ENCODE results near the gene UGT1A5. TPM values are rescaled to one million over a fixed set of nuclear protein-coding genes. Genes with fewer than 3 reads are reported as not detected.
"Not testable (repeated sequence)": the region's sequence is repeated elsewhere in the genome, so short reads cannot be mapped to it uniquely, and the experiment has no call there.

The UGT1A5 gene
- total and polyA plus RNA-seq, 2 of the 13 experiments (the other 11 are each of a cell fraction or from before 2014, with no cell fraction given) = not detected

DNA sequence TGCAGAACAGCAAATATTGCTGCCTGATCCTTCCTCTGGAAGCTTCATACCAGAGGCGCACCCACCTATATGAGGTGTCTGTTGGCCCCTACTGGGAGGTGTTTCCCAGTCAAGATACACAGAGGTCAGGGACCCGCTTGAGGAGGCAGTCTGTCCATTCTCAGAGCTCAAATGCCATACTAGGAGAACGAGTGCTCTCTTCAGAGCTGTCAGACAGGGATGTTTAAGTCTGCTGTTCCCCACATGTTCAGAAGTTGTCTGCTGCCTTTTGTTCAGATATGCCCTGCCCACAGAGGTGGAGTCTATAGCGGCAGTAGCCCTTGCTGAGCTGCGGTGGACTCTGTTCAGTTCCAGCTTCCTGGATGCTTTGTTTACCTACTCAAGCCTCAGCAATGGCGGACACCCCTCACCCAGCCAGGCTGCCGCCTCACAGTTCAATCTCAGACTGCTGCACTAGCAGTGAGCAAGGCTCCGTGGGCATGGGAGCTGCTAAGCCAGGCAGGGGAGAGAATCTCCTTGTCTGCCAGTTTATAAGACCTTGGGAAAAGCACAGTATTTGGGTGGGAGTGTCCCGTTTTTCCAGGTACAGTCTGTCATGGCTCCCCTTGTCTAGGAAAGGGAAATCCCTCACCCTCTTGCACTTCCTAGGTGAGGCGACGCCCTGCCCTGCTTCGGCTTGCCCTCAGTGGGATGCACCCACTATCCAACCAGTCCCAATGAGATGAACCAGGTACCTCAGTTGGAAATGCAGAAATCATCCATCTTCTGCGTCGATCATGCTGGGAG lies 24.4 kb downstream of the UGT1A5 start (continued):
- TF ChIP-seq, protein P1, sequence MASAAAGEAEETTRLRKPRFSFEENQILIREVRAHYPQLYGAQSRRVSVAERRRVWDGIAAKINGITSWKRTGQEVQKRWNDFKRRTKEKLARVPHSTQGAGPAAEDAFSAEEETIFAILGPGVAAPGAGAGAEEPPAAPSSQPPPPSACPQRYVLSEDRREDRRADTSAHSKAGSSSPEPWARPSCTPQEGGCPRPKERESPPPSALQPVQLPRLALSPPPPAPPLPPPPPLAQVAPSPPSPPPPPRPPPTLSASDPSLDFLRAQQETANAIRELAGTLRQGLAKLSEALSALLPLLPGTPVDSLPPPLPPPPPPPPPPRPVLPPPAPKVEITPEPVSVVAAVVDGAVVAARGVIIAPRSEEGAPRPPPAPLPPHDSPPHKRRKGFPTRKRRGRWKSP (CRISPR knock-in tag; IDR thresholded peaks at IDR 0.05) = 0 out of 2 replicates have a peak, but pooled peaks have one; percentile 15
- TF ChIP-seq MIER2 (CRISPR knock-in tag; IDR thresholded peaks at IDR 0.05) = 0 out of 2 replicates have a peak, but pooled peaks have one; percentile 29
- TF ChIP-seq, protein P2, sequence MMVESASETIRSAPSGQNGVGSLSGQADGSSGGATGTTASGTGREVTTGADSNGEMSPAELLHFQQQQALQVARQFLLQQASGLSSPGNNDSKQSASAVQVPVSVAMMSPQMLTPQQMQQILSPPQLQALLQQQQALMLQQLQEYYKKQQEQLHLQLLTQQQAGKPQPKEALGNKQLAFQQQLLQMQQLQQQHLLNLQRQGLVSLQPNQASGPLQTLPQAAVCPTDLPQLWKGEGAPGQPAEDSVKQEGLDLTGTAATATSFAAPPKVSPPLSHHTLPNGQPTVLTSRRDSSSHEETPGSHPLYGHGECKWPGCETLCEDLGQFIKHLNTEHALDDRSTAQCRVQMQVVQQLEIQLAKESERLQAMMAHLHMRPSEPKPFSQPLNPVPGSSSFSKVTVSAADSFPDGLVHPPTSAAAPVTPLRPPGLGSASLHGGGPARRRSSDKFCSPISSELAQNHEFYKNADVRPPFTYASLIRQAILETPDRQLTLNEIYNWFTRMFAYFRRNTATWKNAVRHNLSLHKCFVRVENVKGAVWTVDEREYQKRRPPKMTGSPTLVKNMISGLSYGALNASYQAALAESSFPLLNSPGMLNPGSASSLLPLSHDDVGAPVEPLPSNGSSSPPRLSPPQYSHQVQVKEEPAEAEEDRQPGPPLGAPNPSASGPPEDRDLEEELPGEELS (CRISPR knock-in tag; IDR thresholded peaks at IDR 0.05) = peak; percentile 62
- peak; percentile 67; the same call in 1 of the 2 replicates for TF ChIP-seq SRY (CRISPR knock-in tag; IDR thresholded peaks at IDR 0.05)
- TF ChIP-seq, protein P3, sequence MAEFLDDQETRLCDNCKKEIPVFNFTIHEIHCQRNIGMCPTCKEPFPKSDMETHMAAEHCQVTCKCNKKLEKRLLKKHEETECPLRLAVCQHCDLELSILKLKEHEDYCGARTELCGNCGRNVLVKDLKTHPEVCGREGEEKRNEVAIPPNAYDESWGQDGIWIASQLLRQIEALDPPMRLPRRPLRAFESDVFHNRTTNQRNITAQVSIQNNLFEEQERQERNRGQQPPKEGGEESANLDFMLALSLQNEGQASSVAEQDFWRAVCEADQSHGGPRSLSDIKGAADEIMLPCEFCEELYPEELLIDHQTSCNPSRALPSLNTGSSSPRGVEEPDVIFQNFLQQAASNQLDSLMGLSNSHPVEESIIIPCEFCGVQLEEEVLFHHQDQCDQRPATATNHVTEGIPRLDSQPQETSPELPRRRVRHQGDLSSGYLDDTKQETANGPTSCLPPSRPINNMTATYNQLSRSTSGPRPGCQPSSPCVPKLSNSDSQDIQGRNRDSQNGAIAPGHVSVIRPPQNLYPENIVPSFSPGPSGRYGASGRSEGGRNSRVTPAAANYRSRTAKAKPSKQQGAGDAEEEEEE (CRISPR knock-in tag; IDR thresholded peaks at IDR 0.05; ENCODE audit: borderline replicate concordance) = peak; percentile 79; the same call in 1 of the 2 replicates
- TF ChIP-seq ZNF430 (CRISPR knock-in tag; IDR thresholded peaks at IDR 0.05) = peak; percentile 44; the same call in 1 of the 2 replicates
- TF ChIP-seq, protein P4, sequence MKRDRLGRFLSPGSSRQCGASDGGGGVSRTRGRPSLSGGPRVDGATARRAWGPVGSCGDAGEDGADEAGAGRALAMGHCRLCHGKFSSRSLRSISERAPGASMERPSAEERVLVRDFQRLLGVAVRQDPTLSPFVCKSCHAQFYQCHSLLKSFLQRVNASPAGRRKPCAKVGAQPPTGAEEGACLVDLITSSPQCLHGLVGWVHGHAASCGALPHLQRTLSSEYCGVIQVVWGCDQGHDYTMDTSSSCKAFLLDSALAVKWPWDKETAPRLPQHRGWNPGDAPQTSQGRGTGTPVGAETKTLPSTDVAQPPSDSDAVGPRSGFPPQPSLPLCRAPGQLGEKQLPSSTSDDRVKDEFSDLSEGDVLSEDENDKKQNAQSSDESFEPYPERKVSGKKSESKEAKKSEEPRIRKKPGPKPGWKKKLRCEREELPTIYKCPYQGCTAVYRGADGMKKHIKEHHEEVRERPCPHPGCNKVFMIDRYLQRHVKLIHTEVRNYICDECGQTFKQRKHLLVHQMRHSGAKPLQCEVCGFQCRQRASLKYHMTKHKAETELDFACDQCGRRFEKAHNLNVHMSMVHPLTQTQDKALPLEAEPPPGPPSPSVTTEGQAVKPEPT (CRISPR knock-in tag; IDR thresholded peaks at IDR 0.05; ENCODE audit: low read depth) = peak; percentile 92
- TF ChIP-seq DPF2 (CRISPR knock-in tag; IDR thresholded peaks at IDR 0.05; ENCODE audit: borderline replicate concordance, low read depth) = 0 out of 2 replicates have a peak, but pooled peaks have one; percentile 53
- 0 out of 2 replicates have a peak, but pooled peaks have one; percentile 30 for TF ChIP-seq KDM6A (CRISPR knock-in tag; IDR thresholded peaks at IDR 0.05; ENCODE audit: low read depth)
- TF ChIP-seq, protein P5, sequence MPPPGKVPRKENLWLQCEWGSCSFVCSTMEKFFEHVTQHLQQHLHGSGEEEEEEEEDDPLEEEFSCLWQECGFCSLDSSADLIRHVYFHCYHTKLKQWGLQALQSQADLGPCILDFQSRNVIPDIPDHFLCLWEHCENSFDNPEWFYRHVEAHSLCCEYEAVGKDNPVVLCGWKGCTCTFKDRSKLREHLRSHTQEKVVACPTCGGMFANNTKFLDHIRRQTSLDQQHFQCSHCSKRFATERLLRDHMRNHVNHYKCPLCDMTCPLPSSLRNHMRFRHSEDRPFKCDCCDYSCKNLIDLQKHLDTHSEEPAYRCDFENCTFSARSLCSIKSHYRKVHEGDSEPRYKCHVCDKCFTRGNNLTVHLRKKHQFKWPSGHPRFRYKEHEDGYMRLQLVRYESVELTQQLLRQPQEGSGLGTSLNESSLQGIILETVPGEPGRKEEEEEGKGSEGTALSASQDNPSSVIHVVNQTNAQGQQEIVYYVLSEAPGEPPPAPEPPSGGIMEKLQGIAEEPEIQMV (CRISPR knock-in tag; IDR thresholded peaks at IDR 0.05; ENCODE audit: low read depth) = peak; percentile 40; the same call in 1 of the 2 replicates
- peak; percentile 43; the same call in 1 of the 2 replicates for TF ChIP-seq FOXJ3 (CRISPR knock-in tag; IDR thresholded peaks at IDR 0.05; ENCODE audit: borderline replicate concordance)
- TF ChIP-seq MAFK (conservative IDR thresholded peaks at IDR 0.05 in 1 of 2, IDR thresholded peaks at IDR 0.05 in 1 of 2; ENCODE audit: low read length in 2 of 2) = peak in 1 of 2 experiments; percentile 39; a peak in 1 of 4 replicates
- TF ChIP-seq TGIF2 (CRISPR knock-in tag; IDR thresholded peaks at IDR 0.05) = peak; percentile 54; the same call in 1 of the 2 replicates
- not testable (repeated sequence) for TF ChIP-seq LCORL (IDR thresholded peaks at IDR 0.05)
- peak; percentile 85 for TF ChIP-seq LCORL (CRISPR knock-in tag; IDR thresholded peaks at IDR 0.05)
- peak; percentile 38; the same call in 1 of the 2 replicates for TF ChIP-seq TBX3 (IDR thresholded peaks at IDR 0.05; ENCODE audit: borderline replicate concordance)
- TF ChIP-seq ZNF709 (CRISPR knock-in tag; IDR thresholded peaks at IDR 0.05) = peak; percentile 88; the same call in 1 of the 2 replicates
- peak; percentile 44; the same call in 1 of the 2 replicates for TF ChIP-seq ZFP1 (CRISPR knock-in tag; IDR thresholded peaks at IDR 0.05)
- TF ChIP-seq ZNF614 (CRISPR knock-in tag; IDR thresholded peaks at IDR 0.05; ENCODE audit: borderline replicate concordance) = peak; percentile 39; the same call in 1 of the 2 replicates
- TF ChIP-seq RXRB (CRISPR knock-in tag; IDR thresholded peaks at IDR 0.05; ENCODE audit: borderline replicate concordance) = peak; percentile 66
- TF ChIP-seq HOXA3 (CRISPR knock-in tag; IDR thresholded peaks at IDR 0.05) = peak; percentile 79; the same call in 1 of the 2 replicates

All from HepG2 (cell line).